GM18511 (cell line): ENCODE results near the gene MCM7.
"Not testable (repeated sequence)": the region's sequence is repeated elsewhere in the genome, so short reads cannot be mapped to it uniquely, and the experiment has no call there.

ENCODE experiments used
- ATAC-seq: cut with Tn5 transposase; IDR thresholded peaks from one replicate; pipeline ENCODE4 v1.9.1; 2021; ENCODE audit warnings: mild to moderate bottlenecking, moderate library complexity; ENCODE audit not compliant: unreplicated experiment

The MCM7 gene

DNA sequence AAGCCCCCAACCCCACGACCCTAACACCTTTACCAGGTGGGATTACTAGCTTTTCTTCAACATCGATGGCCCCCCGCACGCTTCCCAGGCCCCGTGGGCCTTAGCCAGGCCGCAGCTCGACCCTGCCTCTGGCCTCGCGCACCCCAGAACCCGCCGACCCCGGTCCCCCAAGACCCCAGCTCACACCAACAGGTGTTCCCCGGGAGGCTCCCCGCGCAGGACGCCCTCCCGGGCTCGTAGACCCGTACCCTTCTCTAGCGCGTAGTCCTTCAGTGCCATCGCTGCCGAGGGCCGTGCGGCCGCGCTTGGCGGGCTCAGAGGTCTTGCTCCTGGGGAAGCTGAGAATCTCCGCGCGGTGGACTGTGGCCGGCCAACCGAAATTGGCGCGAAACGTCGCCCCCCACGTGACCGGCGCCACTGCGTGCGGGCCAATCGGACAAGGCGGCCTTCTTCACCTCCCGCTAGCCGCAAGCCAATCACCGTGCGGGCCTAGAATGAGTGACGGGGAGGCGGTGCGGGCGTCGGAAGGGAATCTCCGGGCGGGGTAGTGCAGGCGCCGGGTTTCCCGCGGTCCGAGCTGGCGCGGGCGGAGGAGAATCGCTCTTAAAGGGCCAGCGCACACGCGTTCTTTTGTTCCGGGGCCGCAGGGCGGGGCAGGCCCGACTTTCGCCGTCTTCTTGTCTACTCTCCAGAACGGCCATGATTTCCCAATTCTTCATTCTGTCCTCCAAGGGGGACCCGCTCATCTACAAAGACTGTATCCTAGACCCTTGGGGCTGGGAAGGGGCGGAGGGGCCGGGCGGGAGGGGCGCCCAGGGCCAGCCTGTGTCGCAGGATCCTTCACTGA, at the start of gene MCM7, which contains the start of gene AP4M1:
Gene MCM7, minus strand, starts transcription at position 382 of the 847 bp plus-strand sequence. Its CDS starts 103 bp downstream, at position 279.
Gene AP4M1, plus strand, starts transcription at position 628 of the 847 bp plus-strand sequence. Its CDS starts 72 bp downstream, at position 700.
- ATAC-seq: peak; percentile 89

DNA sequence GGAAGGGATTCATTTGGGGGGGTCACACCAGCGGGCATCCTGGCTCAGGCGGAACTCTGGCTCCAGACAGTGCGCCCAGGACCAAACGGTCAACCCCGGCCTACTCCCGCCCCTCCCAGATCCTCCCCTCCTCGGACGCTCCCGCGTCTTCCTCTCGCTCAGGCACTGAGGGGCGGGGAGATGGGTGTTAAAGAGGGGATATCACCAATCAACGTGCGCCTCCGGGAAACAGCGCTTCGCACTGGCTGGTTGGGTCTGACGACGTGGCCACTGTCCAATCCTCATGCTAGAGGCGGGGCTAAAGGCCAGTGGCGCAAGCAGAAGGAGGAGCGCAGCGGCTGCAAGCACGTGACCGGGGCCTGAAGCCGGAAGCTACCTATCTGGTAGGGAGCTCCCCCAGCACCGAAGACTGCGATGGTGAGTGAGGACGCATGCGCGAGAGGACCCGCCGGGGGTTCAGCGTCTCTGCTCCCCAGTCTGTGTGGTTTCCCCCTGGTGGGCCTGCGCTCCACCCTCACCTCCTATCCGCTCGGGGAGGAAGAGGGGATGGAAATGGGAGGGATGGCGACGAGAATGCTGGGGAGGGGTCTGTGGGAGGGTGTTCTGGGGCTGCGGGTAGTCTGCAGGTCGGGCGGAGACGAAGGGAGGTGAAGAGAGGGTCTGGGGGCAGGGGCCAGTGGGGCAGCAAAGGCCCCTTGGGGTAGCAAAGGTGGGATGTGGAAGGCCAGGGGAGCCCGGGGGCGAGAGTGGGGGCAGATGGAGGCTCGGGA, 47.5 kb upstream of the MCM7 start, which contains the start of gene LAMTOR4:
Gene LAMTOR4, plus strand, starts transcription at position 360 of the 770 bp plus-strand sequence. Its CDS starts 55 bp downstream, at position 415.
- ATAC-seq: peak; percentile 97

DNA sequence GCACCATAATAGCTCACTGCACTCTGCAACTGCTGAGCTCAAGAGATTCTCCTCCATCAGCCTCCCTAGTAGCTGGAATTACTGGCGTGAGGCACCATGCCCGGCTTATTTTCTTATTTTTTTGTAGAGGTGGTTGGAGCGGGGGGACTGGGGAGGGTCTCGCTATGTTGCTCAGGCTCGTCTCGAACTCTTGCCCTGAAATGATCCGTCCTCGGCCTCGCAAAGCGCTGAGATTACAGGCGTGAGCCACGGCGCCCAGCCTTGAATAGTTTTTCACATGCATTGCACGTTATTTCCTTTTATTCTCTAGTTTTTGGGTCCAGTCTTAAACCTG, 47.0 kb upstream of the MCM7 start:
- ATAC-seq: peak; percentile 14

- no peak for ATAC-seq
These were observed 46.1 kb upstream of the MCM7 start for GRCh38 chr7:100147278-100147677.

DNA sequence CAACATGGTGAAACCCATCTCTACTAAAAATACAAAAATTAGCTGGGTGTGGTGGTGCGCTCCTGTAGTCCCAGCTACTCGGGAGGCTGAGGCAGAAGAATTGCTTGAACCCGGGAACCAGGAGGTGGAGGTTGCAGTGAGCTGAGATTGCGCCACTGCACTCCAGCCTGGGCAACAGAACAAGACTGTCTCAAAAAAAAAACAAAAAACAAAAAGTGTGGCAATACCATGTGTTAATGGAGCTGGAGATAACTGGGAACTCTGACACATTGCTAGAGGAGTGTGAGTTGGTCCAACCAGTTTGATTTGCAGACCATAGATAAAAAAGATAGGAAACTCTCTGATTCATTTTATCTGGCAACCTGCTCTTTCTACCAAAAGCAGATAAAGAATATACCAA, 45.2 kb upstream of the MCM7 start:
- ATAC-seq: not testable (repeated sequence)

- no peak for ATAC-seq
These were observed 41.3 kb upstream of the MCM7 start for GRCh38 chr7:100142461-100142860.

- no peak for ATAC-seq
These were observed 40.4 kb upstream of the MCM7 start for GRCh38 chr7:100141555-100141949.

DNA sequence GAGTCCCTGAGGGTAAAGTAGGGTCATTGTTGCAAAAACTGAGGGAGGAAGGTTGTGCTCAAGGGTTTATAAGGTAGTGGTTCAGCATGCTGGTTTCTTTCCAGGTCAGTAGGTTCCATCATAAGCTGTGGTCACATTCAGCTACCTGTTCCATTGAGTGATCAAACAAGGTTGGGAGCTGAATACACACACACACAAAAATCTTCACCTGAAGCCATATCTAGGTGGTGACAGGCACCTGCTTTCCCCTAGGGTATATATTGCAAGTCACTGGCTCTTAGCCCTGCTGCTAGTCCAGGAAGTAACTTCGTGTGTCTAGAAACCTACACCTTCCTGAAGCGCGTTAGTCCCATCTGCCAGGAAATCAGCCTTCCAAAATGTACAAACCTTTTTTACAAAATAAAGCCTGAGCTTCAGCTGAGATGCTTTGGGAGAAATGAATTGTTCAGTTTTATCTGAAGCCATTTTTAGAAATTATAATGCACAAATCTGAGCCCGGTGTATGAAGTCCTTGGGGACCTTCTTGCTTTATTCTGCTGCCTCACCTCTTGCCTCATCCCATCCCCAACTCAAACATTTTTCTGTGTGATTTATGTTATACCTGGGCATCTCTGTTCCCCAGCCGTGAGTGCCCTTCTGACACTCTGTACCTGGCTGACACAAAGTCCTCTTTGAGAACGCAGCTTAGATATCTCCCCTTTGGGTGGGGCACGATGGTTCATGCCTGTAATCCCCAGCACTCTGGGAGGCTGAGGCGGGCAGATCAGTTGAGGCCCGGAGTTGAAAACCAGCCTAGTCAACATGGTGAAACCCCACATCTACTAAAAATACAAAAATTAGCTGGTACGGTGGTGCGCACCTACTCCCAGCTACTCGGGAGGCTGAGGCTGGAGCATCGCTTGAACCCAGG, 36.9 kb upstream of the MCM7 start:
- ATAC-seq: no peak

DNA sequence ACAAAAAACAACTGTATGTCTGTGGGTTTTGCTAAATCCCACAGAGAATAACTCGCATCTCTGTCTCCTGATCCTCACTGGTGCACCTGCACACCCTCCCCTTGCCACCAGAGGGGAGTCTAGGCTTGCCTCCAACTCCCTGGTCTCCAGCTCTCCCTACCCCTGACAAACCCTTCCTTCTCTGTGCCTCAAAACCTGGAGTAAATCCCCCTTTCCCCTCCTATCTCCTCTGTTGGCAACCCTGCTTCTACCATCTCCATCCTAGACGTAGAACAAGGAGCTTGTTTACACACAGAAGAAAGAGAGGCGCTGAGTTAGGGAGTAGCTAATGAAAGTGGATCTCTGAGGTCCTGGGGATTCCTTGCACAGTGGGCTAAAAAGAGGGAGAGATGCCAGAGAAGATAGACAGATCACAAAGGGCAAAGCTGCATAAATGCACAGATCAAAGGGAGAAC, 31.5 kb upstream of the MCM7 start:
- ATAC-seq: no peak

DNA sequence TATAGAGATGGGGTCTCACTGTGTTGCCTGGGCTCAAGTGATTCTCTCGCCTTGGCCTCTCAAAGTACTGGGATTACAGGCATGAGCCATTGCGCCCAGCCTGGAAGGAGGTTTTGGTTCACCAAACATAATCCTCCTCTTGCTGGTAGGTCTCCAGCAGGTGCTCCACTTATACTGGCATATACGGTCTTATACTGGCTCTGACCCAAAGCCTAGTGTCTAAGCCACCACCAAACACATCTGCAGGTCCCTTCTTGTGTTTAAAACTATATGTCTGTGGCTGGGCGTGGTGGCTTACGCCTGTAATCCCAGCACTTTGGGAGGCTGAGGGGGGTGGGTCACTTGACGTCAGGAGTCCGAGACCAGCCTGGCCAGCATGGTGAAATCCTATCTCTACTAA, 30.9 kb upstream of the MCM7 start:
- no peak for ATAC-seq

- no peak for ATAC-seq
These were observed 29.6 kb upstream of the MCM7 start for GRCh38 chr7:100130608-100131453.

DNA sequence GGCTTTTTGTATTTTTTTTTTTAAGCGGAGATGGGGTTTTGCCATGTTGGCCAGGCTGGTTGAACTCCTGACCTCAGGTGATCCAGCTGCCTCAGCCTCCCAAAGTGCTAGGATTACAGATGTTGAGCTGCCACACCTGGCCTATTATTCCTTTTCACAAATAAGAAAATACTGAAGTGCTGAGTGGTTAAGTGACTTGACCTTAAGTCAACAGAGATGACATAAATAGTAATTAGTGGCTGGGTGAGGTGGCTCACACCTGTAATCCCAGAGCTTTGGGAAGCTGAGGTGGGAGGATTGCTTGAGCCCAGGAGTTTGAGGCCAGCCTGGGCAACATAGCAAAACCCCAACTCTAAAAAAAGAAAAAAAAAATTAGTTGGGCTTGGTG, 29.0 kb upstream of the MCM7 start:
- not testable (repeated sequence) for ATAC-seq

DNA sequence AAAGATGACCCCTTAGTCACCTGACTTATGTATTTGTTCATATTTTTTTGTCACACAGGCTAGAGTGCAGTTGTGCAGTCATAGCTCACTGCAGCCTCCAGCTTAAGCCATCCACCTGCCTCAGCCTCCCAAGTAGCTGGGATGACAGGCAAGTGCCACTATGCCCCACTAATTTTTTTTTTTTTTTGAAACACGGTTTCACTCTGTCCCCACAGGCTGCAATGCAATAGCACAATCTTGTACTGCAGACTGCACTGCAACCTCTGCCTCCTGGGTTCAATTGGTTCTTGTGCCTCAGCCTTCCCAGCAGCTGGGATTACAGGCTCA, 27.4 kb upstream of the MCM7 start:
- ATAC-seq: no peak

DNA sequence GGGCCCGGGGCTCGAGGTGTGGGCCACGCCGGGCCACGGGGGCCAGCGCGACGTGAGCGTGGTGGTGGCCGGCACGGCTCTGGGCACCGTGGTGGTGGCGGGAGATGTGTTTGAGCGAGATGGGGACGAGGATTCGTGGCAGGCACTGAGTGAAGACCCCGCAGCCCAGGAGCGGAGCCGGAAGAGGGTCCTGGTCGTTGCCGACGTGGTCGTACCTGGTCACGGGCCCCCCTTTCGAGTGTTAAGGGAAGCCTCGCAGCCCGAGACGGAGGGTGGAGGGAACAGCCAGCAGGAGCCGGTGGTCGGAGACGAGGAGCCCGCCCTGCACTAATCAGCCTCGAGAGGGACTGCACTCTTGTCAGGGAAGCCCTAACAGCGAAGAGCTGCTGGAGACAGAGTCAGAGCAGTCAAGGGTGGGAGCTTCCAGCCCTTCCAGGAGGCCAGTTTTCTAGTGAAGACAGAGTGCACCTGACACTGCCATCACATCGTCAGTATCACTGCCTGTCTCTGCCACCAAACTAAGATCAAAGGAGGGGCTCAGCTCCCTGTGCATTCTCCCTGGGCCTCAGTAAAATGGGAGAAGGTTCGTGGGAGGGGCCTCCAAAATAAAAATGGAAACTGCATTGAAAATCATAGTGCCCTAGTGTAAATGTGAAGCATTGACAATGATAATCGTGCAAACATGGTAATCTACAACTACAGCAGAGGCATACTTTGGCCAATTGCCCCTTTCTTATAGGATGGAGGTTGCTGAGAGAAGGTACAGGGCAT, 26.9 kb upstream of the MCM7 start:
- ATAC-seq: no peak

DNA sequence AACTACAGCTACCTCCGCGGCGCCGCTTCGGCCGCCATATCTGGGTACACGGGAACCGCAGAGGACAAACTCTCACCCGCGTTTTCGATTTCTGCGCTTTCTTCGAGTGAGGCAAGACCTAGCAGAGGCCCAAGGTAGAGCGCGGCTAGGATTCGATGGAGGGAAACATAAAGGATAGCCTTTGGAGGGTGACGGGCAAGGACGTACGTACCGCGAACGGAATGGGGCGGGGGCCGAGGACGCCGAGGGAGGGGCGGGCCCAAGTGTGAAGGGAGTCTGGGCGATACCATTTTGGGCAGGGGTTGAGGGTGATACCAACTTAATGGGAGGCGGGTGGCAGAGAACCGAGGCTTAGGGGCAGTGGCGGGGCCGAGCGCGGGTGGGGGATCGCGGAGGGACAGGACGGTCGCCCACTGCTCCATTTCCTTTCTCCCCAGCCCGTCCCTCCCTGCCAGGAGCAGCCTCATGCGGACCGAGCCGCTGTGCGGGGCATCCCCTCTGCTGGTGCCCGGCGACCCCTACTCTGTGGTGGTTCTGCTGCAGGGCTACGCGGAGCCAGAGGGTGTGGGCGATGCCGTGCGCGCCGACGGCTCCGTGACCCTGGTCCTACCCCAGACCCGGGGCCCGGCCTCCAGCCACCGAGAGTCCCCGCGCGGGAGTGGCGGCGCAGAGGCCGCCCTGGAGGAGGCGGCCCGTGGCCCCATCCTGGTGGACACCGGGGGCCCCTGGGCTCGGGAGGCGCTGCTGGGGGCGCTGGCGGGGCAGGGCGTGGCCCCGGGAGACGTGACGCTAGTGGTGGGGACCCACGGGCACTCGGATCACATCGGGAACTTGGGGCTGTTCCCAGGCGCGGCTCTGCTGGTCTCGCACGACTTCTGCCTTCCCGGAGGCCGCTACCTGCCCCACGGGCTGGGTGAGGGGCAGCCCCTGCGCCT, 26.0 kb upstream of the MCM7 start, which contains the start of gene MBLAC1:
Gene MBLAC1, plus strand, starts transcription at position 37 of the 935 bp plus-strand sequence. Its CDS starts 429 bp downstream, at position 466.
- peak; percentile 72 for ATAC-seq

DNA sequence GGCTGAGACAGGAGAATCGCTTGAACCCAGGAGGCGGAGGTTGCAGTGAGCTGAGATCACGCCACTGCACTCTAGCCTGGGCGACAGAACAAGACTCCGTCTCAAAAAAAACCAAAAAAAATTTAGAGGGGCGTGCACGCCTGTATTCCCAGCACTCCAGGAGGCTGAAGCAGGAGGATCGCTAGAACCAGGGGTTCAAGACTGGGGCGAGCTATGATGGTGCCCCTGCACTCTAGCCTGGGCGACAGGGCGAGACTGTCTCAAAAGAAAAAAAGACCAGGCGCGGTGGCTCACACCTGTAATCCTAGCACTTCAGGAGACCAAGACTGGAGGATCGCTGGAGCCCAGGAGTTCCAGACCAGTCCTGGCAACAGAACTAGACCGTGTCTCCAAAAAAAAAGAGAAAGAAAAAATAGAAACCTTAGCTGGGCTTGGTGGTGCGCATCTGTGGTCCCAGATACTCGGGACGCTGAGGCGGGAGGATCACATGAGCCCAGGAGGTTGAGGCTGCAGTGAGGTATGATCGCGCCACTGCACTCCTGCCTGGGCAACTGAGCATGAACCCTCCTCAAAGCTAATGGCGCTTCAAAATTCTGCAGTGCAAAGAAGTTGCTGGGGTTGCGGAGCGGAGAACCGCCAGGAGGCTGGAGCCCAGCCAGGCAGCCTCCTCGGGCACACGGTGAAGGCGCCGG, 25.2 kb upstream of the MCM7 start:
- peak; percentile 37 for ATAC-seq
